Islet of Langerhans (tissue), 1 donor: ENCODE measurements around the gene MBNL1.
"Not testable (repeated sequence)": the region's sequence is repeated elsewhere in the genome, so short reads cannot be mapped to it uniquely, and the experiment has no call there.

Experiments used
- FAIRE-seq: peaks from one replicate; lab custom pipeline; 2011; peaks lifted over from hg19 to GRCh38; lab: Jason Lieb, UNC

Gene MBNL1

GRCh38 chr3:152379415-152380042, 110.8 kb downstream of the MBNL1 start:
- FAIRE-seq = no peak

GRCh38 chr3:152380043-152380442, 111.3 kb downstream of the MBNL1 start:
- FAIRE-seq = no peak

GRCh38 chr3:152381881-152382295, 113.2 kb downstream of the MBNL1 start:
- no peak for FAIRE-seq

GRCh38 chr3:152382312-152383135, 113.8 kb downstream of the MBNL1 start:
- FAIRE-seq = no peak

- FAIRE-seq = no peak
Measured at GRCh38 chr3:152383136-152383606, 114.4 kb downstream of the MBNL1 start.

- peak; percentile 53 for FAIRE-seq
Measured at GRCh38 chr3:152384412-152384811, 115.7 kb downstream of the MBNL1 start.

- no peak for FAIRE-seq
Measured at GRCh38 chr3:152385761-152386160, 117.0 kb downstream of the MBNL1 start.

GRCh38 chr3:152386208-152386607, 117.5 kb downstream of the MBNL1 start:
- FAIRE-seq = no peak

- FAIRE-seq = no peak
Measured at GRCh38 chr3:152388631-152389030, 119.9 kb downstream of the MBNL1 start.

- no peak for FAIRE-seq
Measured at GRCh38 chr3:152389316-152389934, 120.7 kb downstream of the MBNL1 start.

- no peak for FAIRE-seq
Measured at GRCh38 chr3:152390647-152391046, 121.9 kb downstream of the MBNL1 start.

GRCh38 chr3:152391671-152392070, 122.9 kb downstream of the MBNL1 start:
- peak; percentile 90 for FAIRE-seq

- FAIRE-seq = no peak
Measured at GRCh38 chr3:152392272-152392880, 123.6 kb downstream of the MBNL1 start.

GRCh38 chr3:152394246-152394645, 125.5 kb downstream of the MBNL1 start:
- no peak for FAIRE-seq

GRCh38 chr3:152395764-152396163, 127.0 kb downstream of the MBNL1 start:
- no peak for FAIRE-seq

GRCh38 chr3:152396867-152397266, 128.1 kb downstream of the MBNL1 start:
- no peak for FAIRE-seq

- not testable (repeated sequence) for FAIRE-seq
Measured at GRCh38 chr3:152397348-152397747, 128.6 kb downstream of the MBNL1 start.

GRCh38 chr3:152398495-152398894, 129.8 kb downstream of the MBNL1 start:
- no peak for FAIRE-seq

- peak; percentile 64 for FAIRE-seq
Measured at GRCh38 chr3:152399374-152399773, 130.6 kb downstream of the MBNL1 start.

GRCh38 chr3:152400887-152401286, 132.2 kb downstream of the MBNL1 start:
- no peak for FAIRE-seq

- no peak for FAIRE-seq
Measured at GRCh38 chr3:152402695-152403451, 134.1 kb downstream of the MBNL1 start.

GRCh38 chr3:152403632-152404066, 134.9 kb downstream of the MBNL1 start:
- no peak for FAIRE-seq
